WTC11 (cell line): ENCODE measurements around the gene BICDL2. TPM values are rescaled to one million over a fixed set of nuclear protein-coding genes. Genes with fewer than 3 reads are reported as not detected.
A peak's percentile ranks its signal among the peaks of the same experiment; 100 is the strongest.

ENCODE experiments used
- ATAC-seq: fragments of 200-7000 bp; cut with Tn5 transposase; 2 replicates; pipeline ENCODE4 v1.10.0; 2021; ENCODE audit warnings: mild to moderate bottlenecking, moderate library complexity
- CTCF ChIA-PET: fragments of 300-600 bp; sonication (Branson Sonifier 250); formaldehyde crosslinking; loops from one replicate; lab custom pipeline; 2021; ENCODE audit warnings: antibody characterized with exemption; lab: Charles Lee
- POLR2A ChIA-PET: fragments of 350-600 bp; sonication (Branson Sonifier 250); formaldehyde crosslinking; loops from one replicate; lab custom pipeline; 2021; ENCODE audit warnings: antibody characterized with exemption; lab: Charles Lee
- DNase-seq: peaks from one replicate; pipeline ENCODE4 v3.0.0; 2021; ENCODE audit warnings: low spot score
- H3K27ac Mint-ChIP-seq: 2 replicates; pipeline ENCODE4 v1.8.0; 2021; ENCODE audit warnings: mixed read lengths
- H3K27me3 Mint-ChIP-seq: 2 replicates; pipeline ENCODE4 v1.8.0; 2021; ENCODE audit warnings: low read depth, mild to moderate bottlenecking, moderate library complexity, mixed read lengths
- H3K36me3 Mint-ChIP-seq: 2 replicates; pipeline ENCODE4 v1.8.0; 2021; ENCODE audit warnings: mixed read lengths
- H3K4me1 Mint-ChIP-seq: 2 replicates; pipeline ENCODE4 v1.8.0; 2022; ENCODE audit warnings: mixed read lengths
- H3K4me3 Mint-ChIP-seq: 2 replicates; pipeline ENCODE4 v1.8.0; 2021; ENCODE audit warnings: mild to moderate bottlenecking, moderate library complexity, mixed read lengths
- H3K9me3 Mint-ChIP-seq: 2 replicates; pipeline ENCODE4 v1.8.0; 2021; ENCODE audit warnings: mixed read lengths
- CREB1 ChIP-seq: sonication (generic); formaldehyde crosslinking; IDR thresholded peaks from 2 replicates; pipeline ENCODE4 v1.8.0; 2023; ENCODE audit warnings: mild to moderate bottlenecking, missing genetic modification reagents
- CTCF ChIP-seq: fragments of 200-600 bp; IDR thresholded peaks from 2 replicates; pipeline ENCODE4 v1.8.0; 2022; ENCODE audit warnings: antibody characterized with exemption
- E2F4 ChIP-seq: sonication (generic); formaldehyde crosslinking; IDR thresholded peaks from 2 replicates; pipeline ENCODE4 v1.8.1; 2022; ENCODE audit warnings: low read depth, mild to moderate bottlenecking, moderate library complexity, missing genetic modification reagents, borderline replicate concordance
- EMX1 ChIP-seq: fragments of 250-450 bp; sonication (Bioruptor Pico); IDR thresholded peaks from 2 replicates; pipeline ENCODE4 v1.8.0; 2021; ENCODE audit warnings: mild to moderate bottlenecking
- ETV6 ChIP-seq: sonication (generic); formaldehyde crosslinking; IDR thresholded peaks from 2 replicates; pipeline ENCODE4 v1.8.1; 2022; ENCODE audit warnings: mild to moderate bottlenecking, missing genetic modification reagents
- FOXJ3 ChIP-seq: sonication (generic); formaldehyde crosslinking; IDR thresholded peaks from 2 replicates; pipeline ENCODE4 v1.9.0; 2021; ENCODE audit warnings: missing genetic modification reagents, mild to moderate bottlenecking, borderline replicate concordance
- FOXP4 ChIP-seq: sonication (generic); formaldehyde crosslinking; IDR thresholded peaks from 2 replicates; pipeline ENCODE4 v1.8.0; 2022; ENCODE audit warnings: mild to moderate bottlenecking, missing genetic modification reagents
- IRF2 ChIP-seq: sonication (generic); formaldehyde crosslinking; IDR thresholded peaks from 2 replicates; pipeline ENCODE4 v1.8.0; 2022; ENCODE audit warnings: low read depth, missing genetic modification reagents, borderline replicate concordance
- NR1H2 ChIP-seq: sonication (generic); formaldehyde crosslinking; IDR thresholded peaks from 2 replicates; pipeline ENCODE4 v1.9.0; 2021; ENCODE audit warnings: mild to moderate bottlenecking, moderate library complexity, missing genetic modification reagents
- OVOL2 ChIP-seq: fragments of 250-450 bp; sonication (Bioruptor Pico); IDR thresholded peaks from 2 replicates; pipeline ENCODE4 v1.9.0; 2021; ENCODE audit warnings: mild to moderate bottlenecking, borderline replicate concordance
- TP53 ChIP-seq: sonication (generic); formaldehyde crosslinking; IDR thresholded peaks from 2 replicates; pipeline ENCODE4 v1.8.1; 2023; ENCODE audit warnings: mild to moderate bottlenecking, missing genetic modification reagents
- ZMAT4 ChIP-seq: fragments of 250-450 bp; sonication (Bioruptor Pico); IDR thresholded peaks from 2 replicates; pipeline ENCODE4 v1.9.0; 2021; ENCODE audit warnings: mild to moderate bottlenecking
- ZNF263 ChIP-seq: sonication (generic); formaldehyde crosslinking; IDR thresholded peaks from 2 replicates; pipeline ENCODE4 v1.8.1; 2022; ENCODE audit warnings: low read depth, mild to moderate bottlenecking, moderate library complexity, missing genetic modification reagents
- ZNF416 ChIP-seq: fragments of 250-450 bp; sonication (Bioruptor Pico); IDR thresholded peaks from 2 replicates; pipeline ENCODE4 v1.9.0; 2021; ENCODE audit warnings: mild to moderate bottlenecking, inconsistent platforms
- ZNF423 ChIP-seq: fragments of 250-450 bp; sonication (Bioruptor Pico); IDR thresholded peaks from 2 replicates; pipeline ENCODE4 v2.1.2; 2022; ENCODE audit warnings: mild to moderate bottlenecking, moderate library complexity
- ZNF671 ChIP-seq: fragments of 250-450 bp; sonication (Bioruptor Pico); IDR thresholded peaks from 2 replicates; pipeline ENCODE4 v1.8.0; 2021; ENCODE audit warnings: mild to moderate bottlenecking
- total RNA-seq: library from RNA; stranded (reverse); gene quantifications from 3 replicates; pipeline ENCODE4 v1.2.3, GENCODE V29; 2021
- TF ChIP-seq, protein P1 (sequence below): fragments of 250-450 bp; sonication (Bioruptor Pico); IDR thresholded peaks from 2 replicates; pipeline ENCODE4 v1.9.0; 2021; ENCODE audit warnings: mild to moderate bottlenecking, borderline replicate concordance
- TF ChIP-seq, protein P2 (sequence below): fragments of 250-450 bp; sonication (Bioruptor Pico); IDR thresholded peaks from 2 replicates; pipeline ENCODE4 v1.9.0; 2021; ENCODE audit warnings: mild to moderate bottlenecking
- TF ChIP-seq, protein P3 (sequence below): sonication (generic); formaldehyde crosslinking; IDR thresholded peaks from 2 replicates; pipeline ENCODE4 v1.8.1; 2023; ENCODE audit warnings: mild to moderate bottlenecking, missing genetic modification reagents

BICDL2 gene
- total RNA-seq, 1 experiment from 2014 or later: 28.2 TPM

DNA sequence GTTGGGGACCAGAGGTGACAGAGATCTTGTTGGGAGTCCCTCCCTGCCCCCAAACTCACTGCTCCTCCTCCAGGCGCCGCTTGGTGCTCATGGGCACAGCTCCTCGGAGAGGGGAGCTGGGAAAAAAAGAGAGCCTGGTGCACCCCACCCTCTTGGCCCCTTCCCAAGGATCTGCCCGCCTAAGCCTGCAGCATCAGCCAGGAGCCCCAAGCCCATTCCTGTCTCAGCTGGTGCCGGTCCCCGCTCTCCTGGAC is 13.4 kb downstream of the BICDL2 start:
- Mint-ChIP-seq H3K27ac (peak overlapping the region; percentile 99), H3K4me1 (peaks cover 40% of the 10 kb centered on the region), H3K4me3 (peak overlapping the region; percentile 86), H3K36me3 (peaks cover 18% of the 10 kb centered on the region), H3K27me3 (peaks cover 2% of the 10 kb centered on the region; the same call in 1 of the 2 replicates), H3K9me3 (no peaks in the 10 kb centered on the region)
- ChIA-PET POLR2A (interaction anchor here (0.6 to 17.1 kb wide), 6 partner anchors 9 to 1230 kb away, joined by 3 to 502 read pairs (median 4); partner anchors contain the start of genes CLDN9 and ZSCAN10), CTCF (interaction anchor here (0.7 to 8.6 kb wide), 10 partner anchors 8 to 127 kb away, joined by 3 to 360 read pairs (median 6); partner anchors contain the start of genes CLDN9 and FLYWCH1)
- ATAC-seq: no peak
- TF ChIP-seq TP53: 0 out of 2 replicates have a peak, but pooled peaks have one; percentile 23
- 0 out of 2 replicates have a peak, but pooled peaks have one; percentile 51 for TF ChIP-seq ZNF416 (CRISPR knock-in tag)
- TF ChIP-seq ZNF263 (CRISPR knock-in tag): 0 out of 2 replicates have a peak, but pooled peaks have one; percentile 44
- TF ChIP-seq, protein P1, sequence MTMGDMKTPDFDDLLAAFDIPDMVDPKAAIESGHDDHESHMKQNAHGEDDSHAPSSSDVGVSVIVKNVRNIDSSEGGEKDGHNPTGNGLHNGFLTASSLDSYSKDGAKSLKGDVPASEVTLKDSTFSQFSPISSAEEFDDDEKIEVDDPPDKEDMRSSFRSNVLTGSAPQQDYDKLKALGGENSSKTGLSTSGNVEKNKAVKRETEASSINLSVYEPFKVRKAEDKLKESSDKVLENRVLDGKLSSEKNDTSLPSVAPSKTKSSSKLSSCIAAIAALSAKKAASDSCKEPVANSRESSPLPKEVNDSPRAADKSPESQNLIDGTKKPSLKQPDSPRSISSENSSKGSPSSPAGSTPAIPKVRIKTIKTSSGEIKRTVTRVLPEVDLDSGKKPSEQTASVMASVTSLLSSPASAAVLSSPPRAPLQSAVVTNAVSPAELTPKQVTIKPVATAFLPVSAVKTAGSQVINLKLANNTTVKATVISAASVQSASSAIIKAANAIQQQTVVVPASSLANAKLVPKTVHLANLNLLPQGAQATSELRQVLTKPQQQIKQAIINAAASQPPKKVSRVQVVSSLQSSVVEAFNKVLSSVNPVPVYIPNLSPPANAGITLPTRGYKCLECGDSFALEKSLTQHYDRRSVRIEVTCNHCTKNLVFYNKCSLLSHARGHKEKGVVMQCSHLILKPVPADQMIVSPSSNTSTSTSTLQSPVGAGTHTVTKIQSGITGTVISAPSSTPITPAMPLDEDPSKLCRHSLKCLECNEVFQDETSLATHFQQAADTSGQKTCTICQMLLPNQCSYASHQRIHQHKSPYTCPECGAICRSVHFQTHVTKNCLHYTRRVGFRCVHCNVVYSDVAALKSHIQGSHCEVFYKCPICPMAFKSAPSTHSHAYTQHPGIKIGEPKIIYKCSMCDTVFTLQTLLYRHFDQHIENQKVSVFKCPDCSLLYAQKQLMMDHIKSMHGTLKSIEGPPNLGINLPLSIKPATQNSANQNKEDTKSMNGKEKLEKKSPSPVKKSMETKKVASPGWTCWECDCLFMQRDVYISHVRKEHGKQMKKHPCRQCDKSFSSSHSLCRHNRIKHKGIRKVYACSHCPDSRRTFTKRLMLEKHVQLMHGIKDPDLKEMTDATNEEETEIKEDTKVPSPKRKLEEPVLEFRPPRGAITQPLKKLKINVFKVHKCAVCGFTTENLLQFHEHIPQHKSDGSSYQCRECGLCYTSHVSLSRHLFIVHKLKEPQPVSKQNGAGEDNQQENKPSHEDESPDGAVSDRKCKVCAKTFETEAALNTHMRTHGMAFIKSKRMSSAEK (CRISPR knock-in tag): no peak
- TF ChIP-seq EMX1 (CRISPR knock-in tag): peak; percentile 22; the same call in 1 of the 2 replicates
- TF ChIP-seq E2F4 (CRISPR knock-in tag): no peak; the same call in 1 of the 2 replicates
- TF ChIP-seq FOXJ3: no peak
- TF ChIP-seq ZNF671: peak; percentile 74; the same call in 1 of the 2 replicates
- TF ChIP-seq, protein P2, sequence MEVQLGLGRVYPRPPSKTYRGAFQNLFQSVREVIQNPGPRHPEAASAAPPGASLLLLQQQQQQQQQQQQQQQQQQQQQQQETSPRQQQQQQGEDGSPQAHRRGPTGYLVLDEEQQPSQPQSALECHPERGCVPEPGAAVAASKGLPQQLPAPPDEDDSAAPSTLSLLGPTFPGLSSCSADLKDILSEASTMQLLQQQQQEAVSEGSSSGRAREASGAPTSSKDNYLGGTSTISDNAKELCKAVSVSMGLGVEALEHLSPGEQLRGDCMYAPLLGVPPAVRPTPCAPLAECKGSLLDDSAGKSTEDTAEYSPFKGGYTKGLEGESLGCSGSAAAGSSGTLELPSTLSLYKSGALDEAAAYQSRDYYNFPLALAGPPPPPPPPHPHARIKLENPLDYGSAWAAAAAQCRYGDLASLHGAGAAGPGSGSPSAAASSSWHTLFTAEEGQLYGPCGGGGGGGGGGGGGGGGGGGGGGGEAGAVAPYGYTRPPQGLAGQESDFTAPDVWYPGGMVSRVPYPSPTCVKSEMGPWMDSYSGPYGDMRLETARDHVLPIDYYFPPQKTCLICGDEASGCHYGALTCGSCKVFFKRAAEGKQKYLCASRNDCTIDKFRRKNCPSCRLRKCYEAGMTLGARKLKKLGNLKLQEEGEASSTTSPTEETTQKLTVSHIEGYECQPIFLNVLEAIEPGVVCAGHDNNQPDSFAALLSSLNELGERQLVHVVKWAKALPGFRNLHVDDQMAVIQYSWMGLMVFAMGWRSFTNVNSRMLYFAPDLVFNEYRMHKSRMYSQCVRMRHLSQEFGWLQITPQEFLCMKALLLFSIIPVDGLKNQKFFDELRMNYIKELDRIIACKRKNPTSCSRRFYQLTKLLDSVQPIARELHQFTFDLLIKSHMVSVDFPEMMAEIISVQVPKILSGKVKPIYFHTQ (CRISPR knock-in tag): 0 out of 2 replicates have a peak, but pooled peaks have one; percentile 11
- no peak for DNase-seq

DNA sequence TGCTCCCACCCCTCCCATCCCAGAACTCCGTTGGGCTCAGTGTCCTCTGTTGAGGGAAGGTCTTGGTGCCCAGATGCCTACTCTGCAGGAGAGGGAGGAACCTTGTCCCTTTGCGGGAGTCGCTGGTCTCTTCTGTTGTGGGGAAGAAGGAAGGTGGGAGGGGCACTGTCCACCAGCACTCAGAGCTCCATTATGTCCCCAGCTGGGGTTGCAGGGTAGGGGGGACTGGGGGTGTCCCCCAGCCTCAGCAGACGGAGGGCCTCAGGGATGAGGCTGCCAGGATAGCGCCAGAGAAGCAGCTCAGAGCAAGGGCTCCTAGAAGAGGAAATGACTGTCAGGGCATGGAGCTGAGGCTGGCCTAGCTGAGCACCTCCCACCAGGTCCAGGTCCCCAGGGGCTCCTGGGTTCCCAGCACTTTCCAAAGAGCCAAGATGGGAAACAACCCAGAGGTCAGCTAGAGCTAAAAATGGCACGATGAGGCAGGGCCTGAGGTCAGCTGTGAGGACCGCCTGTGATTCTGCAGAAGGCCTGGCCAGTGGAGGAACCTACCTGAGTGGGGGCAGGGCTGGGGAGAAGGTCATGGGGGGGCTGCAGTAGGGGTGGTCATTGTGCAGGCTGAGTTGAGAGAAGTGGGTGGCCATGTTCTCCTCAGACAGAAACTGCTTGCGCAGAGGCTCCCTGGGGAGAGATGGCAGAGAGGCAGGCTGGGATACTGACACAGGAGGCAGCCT is 13.9 kb downstream of the BICDL2 start:
- Mint-ChIP-seq H3K4me3 (peak overlapping the region; percentile 86), H3K36me3 (peaks cover 18% of the 10 kb centered on the region), H3K4me1 (peaks cover 41% of the 10 kb centered on the region), H3K9me3 (no peaks in the 10 kb centered on the region), H3K27me3 (peaks cover 2% of the 10 kb centered on the region; the same call in 1 of the 2 replicates), H3K27ac (peak overlapping the region; percentile 99)
- ChIA-PET CTCF (interaction anchor here (0.7 to 8.6 kb wide), 11 partner anchors 9 to 128 kb away, joined by 3 to 360 read pairs (median 6); partner anchors contain the start of genes CLDN9 and FLYWCH1), POLR2A (interaction anchor here (0.6 to 17.1 kb wide), 7 partner anchors 9 to 1231 kb away, joined by 3 to 502 read pairs (median 4); partner anchors contain the start of genes CLDN9 and ZSCAN10)
- ATAC-seq (no peak), DNase-seq (no peak)
- TF ChIP-seq ETV6 (CRISPR knock-in tag) (no peak), ZNF423 (no peak), FOXP4 (no peak), OVOL2 (CRISPR knock-in tag) (no peak), CREB1 (peak; percentile 57; the same call in 1 of the 2 replicates), ZMAT4 (CRISPR knock-in tag) (no peak; the same call in 1 of the 2 replicates), NR1H2 (CRISPR knock-in tag) (no peak), IRF2 (no peak), CTCF (no peak)
- TF ChIP-seq, protein P3, sequence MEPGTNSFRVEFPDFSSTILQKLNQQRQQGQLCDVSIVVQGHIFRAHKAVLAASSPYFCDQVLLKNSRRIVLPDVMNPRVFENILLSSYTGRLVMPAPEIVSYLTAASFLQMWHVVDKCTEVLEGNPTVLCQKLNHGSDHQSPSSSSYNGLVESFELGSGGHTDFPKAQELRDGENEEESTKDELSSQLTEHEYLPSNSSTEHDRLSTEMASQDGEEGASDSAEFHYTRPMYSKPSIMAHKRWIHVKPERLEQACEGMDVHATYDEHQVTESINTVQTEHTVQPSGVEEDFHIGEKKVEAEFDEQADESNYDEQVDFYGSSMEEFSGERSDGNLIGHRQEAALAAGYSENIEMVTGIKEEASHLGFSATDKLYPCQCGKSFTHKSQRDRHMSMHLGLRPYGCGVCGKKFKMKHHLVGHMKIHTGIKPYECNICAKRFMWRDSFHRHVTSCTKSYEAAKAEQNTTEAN (CRISPR knock-in tag): no peak
